ENCODE results near the gene BTN2A1.

DNA sequence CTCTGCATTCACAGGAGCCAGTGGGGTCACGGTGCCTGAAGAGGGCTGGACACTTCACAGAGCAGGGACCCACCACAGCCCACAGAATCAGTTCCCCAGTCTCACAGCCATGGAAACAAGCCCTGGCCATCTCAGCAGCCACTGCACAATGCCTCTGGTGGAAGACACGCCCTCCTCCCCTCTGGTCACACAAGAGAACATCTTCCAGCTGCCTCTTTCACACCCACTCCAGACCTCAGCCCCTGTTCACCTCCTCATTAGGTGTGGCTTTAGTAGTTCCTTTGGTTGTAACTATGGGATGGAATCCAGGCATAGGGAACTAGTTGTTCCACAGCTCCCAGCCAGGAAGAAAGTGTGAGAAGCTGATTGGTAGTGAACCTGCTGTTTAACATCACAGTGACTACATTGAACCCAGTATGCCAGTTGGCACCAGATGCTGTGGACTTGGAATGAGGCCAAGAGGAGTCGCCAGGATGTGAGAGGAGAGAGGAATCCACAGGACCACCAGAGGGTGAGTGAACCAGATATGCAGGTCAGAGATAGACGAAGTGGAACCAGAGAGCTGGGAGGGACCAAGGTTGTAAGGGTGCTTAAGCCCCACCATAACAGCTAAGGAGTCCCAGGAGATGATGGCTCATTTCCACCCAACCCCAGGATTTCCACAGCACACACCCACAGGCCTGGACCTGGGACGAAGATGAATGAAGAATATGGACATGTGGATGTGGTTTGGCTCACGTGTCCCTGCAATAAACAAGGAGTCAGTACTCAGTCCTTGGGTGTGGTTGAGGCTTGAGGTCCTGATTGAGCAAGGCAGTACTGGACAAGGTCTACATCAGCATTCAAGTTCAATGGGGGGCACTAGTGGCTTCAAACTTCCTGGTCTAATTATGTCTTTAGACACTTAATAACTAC, 26.2 kb upstream of the BTN2A1 start:
- TF ChIP-seq, protein P1, sequence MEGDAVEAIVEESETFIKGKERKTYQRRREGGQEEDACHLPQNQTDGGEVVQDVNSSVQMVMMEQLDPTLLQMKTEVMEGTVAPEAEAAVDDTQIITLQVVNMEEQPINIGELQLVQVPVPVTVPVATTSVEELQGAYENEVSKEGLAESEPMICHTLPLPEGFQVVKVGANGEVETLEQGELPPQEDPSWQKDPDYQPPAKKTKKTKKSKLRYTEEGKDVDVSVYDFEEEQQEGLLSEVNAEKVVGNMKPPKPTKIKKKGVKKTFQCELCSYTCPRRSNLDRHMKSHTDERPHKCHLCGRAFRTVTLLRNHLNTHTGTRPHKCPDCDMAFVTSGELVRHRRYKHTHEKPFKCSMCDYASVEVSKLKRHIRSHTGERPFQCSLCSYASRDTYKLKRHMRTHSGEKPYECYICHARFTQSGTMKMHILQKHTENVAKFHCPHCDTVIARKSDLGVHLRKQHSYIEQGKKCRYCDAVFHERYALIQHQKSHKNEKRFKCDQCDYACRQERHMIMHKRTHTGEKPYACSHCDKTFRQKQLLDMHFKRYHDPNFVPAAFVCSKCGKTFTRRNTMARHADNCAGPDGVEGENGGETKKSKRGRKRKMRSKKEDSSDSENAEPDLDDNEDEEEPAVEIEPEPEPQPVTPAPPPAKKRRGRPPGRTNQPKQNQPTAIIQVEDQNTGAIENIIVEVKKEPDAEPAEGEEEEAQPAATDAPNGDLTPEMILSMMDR (IDR thresholded peaks at IDR 0.05 in 4 of 5, conservative IDR thresholded peaks at IDR 0.05 in 1 of 5): no peak
- no peak for TF ChIP-seq POLR2A (IDR thresholded peaks at IDR 0.05)
